Upper lobe of left lung (tissue), 6 donors: ENCODE measurements around the gene NPL. TPM values are rescaled to one million over a fixed set of nuclear protein-coding genes. Genes with fewer than 3 reads are reported as not detected.

Source experiments
- ATAC-seq, 2 donors: fragments of 200-7000 bp; cut with Tn5 transposase; one replicate each; pipeline ENCODE4 v1.9.1; 2022; ENCODE audit warnings: mild to moderate bottlenecking in 2 of 2, moderate library complexity in 2 of 2; ENCODE audit not compliant: low FRiP score in 2 of 2
- DNase-seq, 2 donors: peaks; one replicate each; pipeline ENCODE4 v3.0.0-alpha.2; 2019 to 2020
- H3K27ac ChIP-seq, 4 donors: fragments of 200-600 bp; sonication (generic); one replicate each; pipeline ENCODE4 v1.5.1; 2016 to 2019
- H3K27me3 ChIP-seq, 4 donors: fragments of 200-600 bp; sonication (generic); one replicate each; pipeline ENCODE4 v1.5.1; 2017 to 2019
- H3K36me3 ChIP-seq, 4 donors: fragments of 200-600 bp; sonication (generic); one replicate each; pipeline ENCODE4 v1.5.1; 2016 to 2019
- H3K4me1 ChIP-seq, 4 donors: fragments of 200-600 bp; sonication (generic); one replicate each; pipeline ENCODE4 v1.5.1; 2018 to 2019
- H3K4me3 ChIP-seq, 4 donors: fragments of 200-600 bp; sonication (generic); one replicate each; pipeline ENCODE4 v1.5.1; 2017 to 2019; ENCODE audit warnings: mild to moderate bottlenecking in 2 of 4, moderate library complexity in 1 of 4
- H3K9me3 ChIP-seq, 4 donors: fragments of 200-600 bp; sonication (generic); one replicate each; pipeline ENCODE4 v1.5.1; 2018 to 2019
- CTCF ChIP-seq, 6 experiments: fragments of 450-650 bp in 4 of 6; fragments of 200-600 bp in 2 of 6; sonication (generic) in 2 of 6; IDR thresholded peaks; one replicate each; pipeline ENCODE4 v1.5.1; 2016 to 2019; ENCODE audit warnings: antibody characterized with exemption in 6 of 6
- EP300 ChIP-seq, 4 donors: sonication (generic); formaldehyde crosslinking; IDR thresholded peaks; one replicate each; pipeline ENCODE4 v1.5.1; 2017; ENCODE audit warnings: antibody characterized with exemption in 4 of 4, control low read depth in 2 of 4
- POLR2A ChIP-seq, 4 donors: fragments of 450-650 bp; IDR thresholded peaks; one replicate each; pipeline ENCODE4 v1.5.1; 2016 to 2017; ENCODE audit warnings: antibody characterized with exemption in 4 of 4, mild to moderate bottlenecking in 2 of 4
- POLR2AphosphoS5 ChIP-seq, 2 donors: sonication (generic); formaldehyde crosslinking; IDR thresholded peaks; one replicate each; pipeline ENCODE4 v1.5.1; 2017; ENCODE audit warnings: antibody characterized with exemption in 2 of 2
- WGBS, 2 donors: methylation state at CpG; one replicate each; pipeline ENCODE4 v1.1.5; 2017 to 2018; 5-methylcytosine and 5-hydroxymethylcytosine counted together
- total RNA-seq, 6 donors: library from RNA; depleted of rRNA in 4 of 6; stranded (reverse); fragments of >200 nt in 4 of 6; gene quantifications; one replicate each; pipeline versions ENCODE4 v1.1.0 to v1.2.1, GENCODE V29; 2016 to 2021
- donor health status: DM: no; HTN: no; CAD: no; lungs with moderate emphysema.
- donor health status: DM: no; HTN: yes; CAD: no; lungs with severe emphysema.

Gene NPL
- total RNA-seq, 6 donors from 2014 or later = 16.6 to 99.5 (median 33.2) TPM

GRCh38 chr1:182754543-182755314 lies 34.8 kb upstream of the NPL start:
- Histone ChIP-seq H3K36me3 (no peaks in the 10 kb centered on the region), H3K9me3 (no peaks in the 10 kb centered on the region), H3K27ac (no peak overlapping the region), H3K27me3 (no peaks in the 10 kb centered on the region), H3K4me1 (no peaks in the 10 kb centered on the region), H3K4me3 (no peak overlapping the region)
- DNase-seq (no peak), ATAC-seq (no peak)
- WGBS, 2 donors = 67 to 77% methylated on average over 4 of the region's 4 CpGs
- no peak for TF ChIP-seq CTCF (IDR thresholded peaks at IDR 0.05)
- TF ChIP-seq POLR2AphosphoS5 (IDR thresholded peaks at IDR 0.05) = no peak
- no peak for TF ChIP-seq EP300 (IDR thresholded peaks at IDR 0.05)
- TF ChIP-seq POLR2A (IDR thresholded peaks at IDR 0.05) = no peak

GRCh38 chr1:182755632-182756031 lies 33.9 kb upstream of the NPL start:
- TF ChIP-seq POLR2AphosphoS5 (IDR thresholded peaks at IDR 0.05) (no peak), POLR2A (IDR thresholded peaks at IDR 0.05) (no peak), CTCF (IDR thresholded peaks at IDR 0.05) (no peak), EP300 (IDR thresholded peaks at IDR 0.05) (no peak)
- H3K4me1 ChIP-seq = no peaks in the 10 kb centered on the region
- no peaks in the 10 kb centered on the region for H3K27me3 ChIP-seq
- H3K4me3 ChIP-seq = no peak overlapping the region
- DNase-seq (no peak), ATAC-seq (no peak)
- no peaks in the 10 kb centered on the region for H3K9me3 ChIP-seq
- H3K36me3 ChIP-seq = no peaks in the 10 kb centered on the region
- H3K27ac ChIP-seq = no peak overlapping the region

GRCh38 chr1:182756423-182756822 lies 33.1 kb upstream of the NPL start:
- H3K27ac ChIP-seq = no peak overlapping the region
- H3K4me1 ChIP-seq = no peaks in the 10 kb centered on the region
- H3K9me3 ChIP-seq = no peaks in the 10 kb centered on the region
- no peaks in the 10 kb centered on the region for H3K36me3 ChIP-seq
- no peaks in the 10 kb centered on the region for H3K27me3 ChIP-seq
- ATAC-seq = no peak
- no peak for DNase-seq
- H3K4me3 ChIP-seq = no peak overlapping the region
- TF ChIP-seq CTCF (IDR thresholded peaks at IDR 0.05) (no peak), POLR2AphosphoS5 (IDR thresholded peaks at IDR 0.05) (no peak), EP300 (IDR thresholded peaks at IDR 0.05) (no peak), POLR2A (IDR thresholded peaks at IDR 0.05) (no peak)

GRCh38 chr1:182761396-182762395 lies 27.9 kb upstream of the NPL start:
- DNase-seq (no peak), ATAC-seq (no peak)
- no peaks in the 10 kb centered on the region for H3K36me3 ChIP-seq
- H3K9me3 ChIP-seq = no peaks in the 10 kb centered on the region
- no peak overlapping the region for H3K4me3 ChIP-seq
- no peaks in the 10 kb centered on the region for H3K4me1 ChIP-seq
- no peaks in the 10 kb centered on the region for H3K27me3 ChIP-seq
- H3K27ac ChIP-seq = no peak overlapping the region
- no peak for TF ChIP-seq POLR2AphosphoS5 (IDR thresholded peaks at IDR 0.05)
- TF ChIP-seq EP300 (IDR thresholded peaks at IDR 0.05) = no peak
- TF ChIP-seq CTCF (IDR thresholded peaks at IDR 0.05) = no peak
- TF ChIP-seq POLR2A (IDR thresholded peaks at IDR 0.05) = no peak
- 83 to 84% methylated on average over 4 of the region's 4 CpGs for WGBS, 2 donors
